ENCODE results near the gene ACY1. TPM values are rescaled to one million over a fixed set of nuclear protein-coding genes. Genes with fewer than 3 reads are reported as not detected.

The ACY1 gene
- total RNA-seq, 1 experiment from 2014 or later, result 62.6 TPM

DNA sequence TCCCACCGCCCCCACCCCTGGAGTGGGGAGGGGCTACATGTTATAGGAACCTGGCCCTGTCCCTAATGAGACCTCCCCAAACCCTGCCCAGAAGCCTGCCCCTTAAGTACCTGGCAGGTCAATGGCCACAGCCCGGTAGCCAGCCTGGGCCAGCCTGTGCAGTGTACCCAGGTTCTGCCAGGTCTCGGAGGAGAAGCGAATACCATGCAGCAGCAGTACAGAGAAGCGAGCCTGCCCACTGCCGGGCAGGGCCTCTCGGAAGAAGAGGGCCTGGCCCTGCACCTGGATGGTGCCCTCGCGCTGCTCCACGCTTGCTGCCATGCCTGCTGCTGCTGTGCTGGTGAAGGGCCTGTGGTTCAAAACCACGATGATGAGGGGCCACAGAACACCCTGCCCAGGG lies 12.0 kb upstream of the ACY1 start:
- H2BK12ac ChIP-seq (ENCODE audit: insufficient read length, low read depth, low read length), result no peak overlapping the region
- H3K4me1 ChIP-seq (ENCODE audit: insufficient read depth, low read length), result peaks cover 21% of the 10 kb centered on the region; the same call in 1 of the 2 replicates
- H2AFZ ChIP-seq (ENCODE audit: low read length), result no peak overlapping the region
- Mint-ChIP-seq H3K4me1 (peaks cover 32 to 53% of the 10 kb centered on the region in 2 experiments), H3K4me3 (no peak overlapping the region; a peak in 1 of 5 replicates), H3K36me3 (ENCODE audit: insufficient read depth in 1 of 3, low read depth in 3 of 3) (peaks cover 0 to 2% (median 0%) of the 10 kb centered on the region in 3 experiments; a peak in 3 of 7 replicates), H3K27me3 (ENCODE audit: low read depth) (peaks cover 21% of the 10 kb centered on the region), H3K9me3 (no peaks in the 10 kb centered on the region), H3K27ac (no peak overlapping the region)
- H3T11ph ChIP-seq (ENCODE audit: low read length), result no peak overlapping the region
- H3K79me1 ChIP-seq (ENCODE audit: insufficient read depth, low read depth, low read length, poor library complexity, severe bottlenecking), result no peaks in the 10 kb centered on the region
- no peaks in the 10 kb centered on the region for H3K9me3 ChIP-seq (ENCODE audit: control insufficient read depth, low read depth, low read length)
- TF ChIP-seq, protein P1, sequence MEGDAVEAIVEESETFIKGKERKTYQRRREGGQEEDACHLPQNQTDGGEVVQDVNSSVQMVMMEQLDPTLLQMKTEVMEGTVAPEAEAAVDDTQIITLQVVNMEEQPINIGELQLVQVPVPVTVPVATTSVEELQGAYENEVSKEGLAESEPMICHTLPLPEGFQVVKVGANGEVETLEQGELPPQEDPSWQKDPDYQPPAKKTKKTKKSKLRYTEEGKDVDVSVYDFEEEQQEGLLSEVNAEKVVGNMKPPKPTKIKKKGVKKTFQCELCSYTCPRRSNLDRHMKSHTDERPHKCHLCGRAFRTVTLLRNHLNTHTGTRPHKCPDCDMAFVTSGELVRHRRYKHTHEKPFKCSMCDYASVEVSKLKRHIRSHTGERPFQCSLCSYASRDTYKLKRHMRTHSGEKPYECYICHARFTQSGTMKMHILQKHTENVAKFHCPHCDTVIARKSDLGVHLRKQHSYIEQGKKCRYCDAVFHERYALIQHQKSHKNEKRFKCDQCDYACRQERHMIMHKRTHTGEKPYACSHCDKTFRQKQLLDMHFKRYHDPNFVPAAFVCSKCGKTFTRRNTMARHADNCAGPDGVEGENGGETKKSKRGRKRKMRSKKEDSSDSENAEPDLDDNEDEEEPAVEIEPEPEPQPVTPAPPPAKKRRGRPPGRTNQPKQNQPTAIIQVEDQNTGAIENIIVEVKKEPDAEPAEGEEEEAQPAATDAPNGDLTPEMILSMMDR (conservative IDR thresholded peaks at IDR 0.05), result no peak
- no peak overlapping the region for H3K56ac ChIP-seq (ENCODE audit: insufficient read length, low read depth, low read length)
- no peak overlapping the region for H3K9ac ChIP-seq (ENCODE audit: extremely low read depth, insufficient read length, low read length)
- no peak overlapping the region for H4K8ac ChIP-seq (replicated peaks; ENCODE audit: insufficient read length, low read depth, low read length)
- no peak overlapping the region for H2BK5ac ChIP-seq (ENCODE audit: insufficient read length, low read length)
- H2AK5ac ChIP-seq (ENCODE audit: insufficient read length, low read length), result no peak overlapping the region
- H3K23ac ChIP-seq (ENCODE audit: insufficient read length, low read depth, low read length), result no peak overlapping the region
- no peak overlapping the region for H2BK120ac ChIP-seq (ENCODE audit: low read depth, low read length, poor library complexity, severe bottlenecking)
- H3K27me3 ChIP-seq (ENCODE audit: insufficient read depth, low read length), result peaks cover 5% of the 10 kb centered on the region; the same call in 1 of the 2 replicates
- no peak overlapping the region for H3K4me2 ChIP-seq (ENCODE audit: insufficient read depth, insufficient read length, low read length)
- WGBS (ENCODE audit: extremely low coverage, insufficient read length, low lambda C conversion rate), result no CpG with 5 or more reads among the region's 11 CpGs
- no peak overlapping the region for H3K14ac ChIP-seq (ENCODE audit: insufficient read depth, low read length)
- H3K23me2 ChIP-seq (ENCODE audit: insufficient read length, low read depth, low read length, poor library complexity, severe bottlenecking), result peaks cover 21% of the 10 kb centered on the region
- peaks cover 3% of the 10 kb centered on the region for H4K20me1 ChIP-seq (ENCODE audit: control insufficient read depth, insufficient read depth, insufficient read length)
- no peak for DNase-seq
- no peak overlapping the region for H2BK15ac ChIP-seq (ENCODE audit: low read depth, low read length)
- H4K91ac ChIP-seq (ENCODE audit: insufficient read length, low read depth, low read length), result no peak overlapping the region
- H4K5ac ChIP-seq (ENCODE audit: insufficient read length, low read depth, low read length), result no peak overlapping the region
- H3K4ac ChIP-seq (ENCODE audit: low read depth, low read length), result no peak overlapping the region
- H3K79me2 ChIP-seq (ENCODE audit: insufficient read depth, low read length), result no peaks in the 10 kb centered on the region
- no peak overlapping the region for H3K27ac ChIP-seq (ENCODE audit: insufficient read length, low read depth, low read length)
- no peak overlapping the region for H2BK20ac ChIP-seq (ENCODE audit: low read depth, low read length, poor library complexity, severe bottlenecking)
- H3K18ac ChIP-seq (ENCODE audit: insufficient read length, low read depth, low read length), result no peak overlapping the region

Data from H9 (cell line).